WTC11 (cell line): ENCODE results near the gene ACTR6. TPM values are rescaled to one million over a fixed set of nuclear protein-coding genes. Genes with fewer than 3 reads are reported as not detected.
A peak's percentile ranks its signal among the peaks of the same experiment; 100 is the strongest.

Experiments used
- ATAC-seq: fragments of 200-7000 bp; cut with Tn5 transposase; 2 replicates; pipeline ENCODE4 v1.10.0; 2021; ENCODE audit warnings: mild to moderate bottlenecking, moderate library complexity
- CTCF ChIA-PET: fragments of 300-600 bp; sonication (Branson Sonifier 250); formaldehyde crosslinking; loops from one replicate; lab custom pipeline; 2021; ENCODE audit warnings: antibody characterized with exemption; lab: Charles Lee
- POLR2A ChIA-PET: fragments of 350-600 bp; sonication (Branson Sonifier 250); formaldehyde crosslinking; loops from one replicate; lab custom pipeline; 2021; ENCODE audit warnings: antibody characterized with exemption; lab: Charles Lee
- DNase-seq: peaks from one replicate; pipeline ENCODE4 v3.0.0; 2021; ENCODE audit warnings: low spot score
- H3K27ac Mint-ChIP-seq: 2 replicates; pipeline ENCODE4 v1.8.0; 2021; ENCODE audit warnings: mixed read lengths
- H3K27me3 Mint-ChIP-seq: 2 replicates; pipeline ENCODE4 v1.8.0; 2021; ENCODE audit warnings: low read depth, mild to moderate bottlenecking, moderate library complexity, mixed read lengths
- H3K36me3 Mint-ChIP-seq: 2 replicates; pipeline ENCODE4 v1.8.0; 2021; ENCODE audit warnings: mixed read lengths
- H3K4me1 Mint-ChIP-seq: 2 replicates; pipeline ENCODE4 v1.8.0; 2022; ENCODE audit warnings: mixed read lengths
- H3K4me3 Mint-ChIP-seq: 2 replicates; pipeline ENCODE4 v1.8.0; 2021; ENCODE audit warnings: mild to moderate bottlenecking, moderate library complexity, mixed read lengths
- H3K9me3 Mint-ChIP-seq: 2 replicates; pipeline ENCODE4 v1.8.0; 2021; ENCODE audit warnings: mixed read lengths
- ATF2 ChIP-seq: sonication (generic); formaldehyde crosslinking; IDR thresholded peaks from 2 replicates; pipeline ENCODE4 v1.8.1; 2022; ENCODE audit warnings: low read depth, missing genetic modification reagents, borderline replicate concordance
- CDX4 ChIP-seq: fragments of 250-450 bp; sonication (Bioruptor Pico); IDR thresholded peaks from 2 replicates; pipeline ENCODE4 v1.9.0; 2021; ENCODE audit warnings: moderate library complexity, mild to moderate bottlenecking, inconsistent platforms, borderline replicate concordance
- CREB1 ChIP-seq: sonication (generic); formaldehyde crosslinking; IDR thresholded peaks from 2 replicates; pipeline ENCODE4 v1.8.0; 2023; ENCODE audit warnings: mild to moderate bottlenecking, missing genetic modification reagents
- CTCF ChIP-seq: fragments of 200-600 bp; IDR thresholded peaks from 2 replicates; pipeline ENCODE4 v1.8.0; 2022; ENCODE audit warnings: antibody characterized with exemption
- E2F1 ChIP-seq: sonication (generic); formaldehyde crosslinking; IDR thresholded peaks from 2 replicates; pipeline ENCODE4 v1.8.0; 2022; ENCODE audit warnings: mild to moderate bottlenecking, missing genetic modification reagents
- E2F4 ChIP-seq: sonication (generic); formaldehyde crosslinking; IDR thresholded peaks from 2 replicates; pipeline ENCODE4 v1.8.1; 2022; ENCODE audit warnings: low read depth, mild to moderate bottlenecking, moderate library complexity, missing genetic modification reagents, borderline replicate concordance
- E2F5 ChIP-seq: sonication (generic); formaldehyde crosslinking; IDR thresholded peaks from 2 replicates; pipeline ENCODE4 v1.8.1; 2022; ENCODE audit warnings: mild to moderate bottlenecking, moderate library complexity, missing genetic modification reagents
- ELF4 ChIP-seq: sonication (generic); formaldehyde crosslinking; IDR thresholded peaks from 2 replicates; pipeline ENCODE4 v1.8.1; 2022; ENCODE audit warnings: low read depth, mild to moderate bottlenecking, moderate library complexity, missing genetic modification reagents
- EMX1 ChIP-seq: fragments of 250-450 bp; sonication (Bioruptor Pico); IDR thresholded peaks from 2 replicates; pipeline ENCODE4 v1.8.0; 2021; ENCODE audit warnings: mild to moderate bottlenecking
- ESRRA ChIP-seq: sonication (generic); formaldehyde crosslinking; IDR thresholded peaks from 2 replicates; pipeline ENCODE4 v1.8.1; 2022; ENCODE audit warnings: mild to moderate bottlenecking, missing genetic modification reagents, borderline replicate concordance
- FOXK1 ChIP-seq: sonication (generic); formaldehyde crosslinking; IDR thresholded peaks from 2 replicates; pipeline ENCODE4 v1.8.0; 2022; ENCODE audit warnings: mild to moderate bottlenecking, moderate library complexity, missing genetic modification reagents
- FOXP4 ChIP-seq: sonication (generic); formaldehyde crosslinking; IDR thresholded peaks from 2 replicates; pipeline ENCODE4 v1.8.0; 2022; ENCODE audit warnings: mild to moderate bottlenecking, missing genetic modification reagents
- IRF1 ChIP-seq: sonication (generic); formaldehyde crosslinking; IDR thresholded peaks from 2 replicates; pipeline ENCODE4 v1.8.0; 2023; ENCODE audit warnings: missing genetic modification reagents
- IRF2 ChIP-seq: sonication (generic); formaldehyde crosslinking; IDR thresholded peaks from 2 replicates; pipeline ENCODE4 v1.8.0; 2022; ENCODE audit warnings: low read depth, missing genetic modification reagents, borderline replicate concordance
- KAT7 ChIP-seq: sonication (generic); formaldehyde crosslinking; IDR thresholded peaks from 2 replicates; pipeline ENCODE4 v1.8.1; 2023; ENCODE audit warnings: missing genetic modification reagents, mild to moderate bottlenecking, borderline replicate concordance
- MAX ChIP-seq: sonication (generic); formaldehyde crosslinking; IDR thresholded peaks from 2 replicates; pipeline ENCODE4 v1.8.0; 2022; ENCODE audit warnings: mild to moderate bottlenecking, missing genetic modification reagents
- MXD4 ChIP-seq: fragments of 250-450 bp; sonication (Bioruptor Pico); IDR thresholded peaks from 2 replicates; pipeline ENCODE4 v1.8.0; 2021; ENCODE audit warnings: mild to moderate bottlenecking, moderate library complexity, borderline replicate concordance
- NFATC4 ChIP-seq: fragments of 250-450 bp; sonication (Bioruptor Pico); IDR thresholded peaks from 2 replicates; pipeline ENCODE4 v1.9.0; 2021; ENCODE audit warnings: mild to moderate bottlenecking
- NR3C1 ChIP-seq: sonication (generic); formaldehyde crosslinking; conservative IDR thresholded peaks from 2 replicates; pipeline ENCODE4 v1.8.1; 2023; ENCODE audit warnings: low read depth, mild to moderate bottlenecking, missing genetic modification reagents
- RORB ChIP-seq: fragments of 250-450 bp; sonication (Bioruptor Pico); IDR thresholded peaks from 2 replicates; pipeline ENCODE4 v1.9.0; 2021; ENCODE audit warnings: mild to moderate bottlenecking
- ZMAT4 ChIP-seq: fragments of 250-450 bp; sonication (Bioruptor Pico); IDR thresholded peaks from 2 replicates; pipeline ENCODE4 v1.9.0; 2021; ENCODE audit warnings: mild to moderate bottlenecking
- ZSCAN18 ChIP-seq: fragments of 250-450 bp; sonication (Bioruptor Pico); IDR thresholded peaks from 2 replicates; pipeline ENCODE4 v2.1.2; 2022; ENCODE audit warnings: mild to moderate bottlenecking, moderate library complexity
- total RNA-seq: library from RNA; stranded (reverse); gene quantifications from 3 replicates; pipeline ENCODE4 v1.2.3, GENCODE V29; 2021

The ACTR6 gene
- total RNA-seq, 1 experiment from 2014 or later, result 37.6 TPM

- POLR2A ChIA-PET, result no interaction called here
- peak; percentile 22; the same call in 1 of the 2 replicates for ATAC-seq
- H3K4me3 Mint-ChIP-seq, result no peak overlapping the region
- H3K36me3 Mint-ChIP-seq, result peaks cover 20% of the 10 kb centered on the region
- TF ChIP-seq IRF2 (CRISPR knock-in tag), result no peak
- TF ChIP-seq E2F5, result no peak
- TF ChIP-seq CREB1 (CRISPR knock-in tag), result no peak
- no peak for TF ChIP-seq ZSCAN18 (CRISPR knock-in tag)
- TF ChIP-seq E2F1 (CRISPR knock-in tag), result no peak
- no peak for TF ChIP-seq CDX4 (CRISPR knock-in tag)
- TF ChIP-seq ZMAT4 (CRISPR knock-in tag), result no peak
- no peak for TF ChIP-seq E2F4 (CRISPR knock-in tag)
- no peak for TF ChIP-seq NFATC4 (CRISPR knock-in tag)
- TF ChIP-seq KAT7 (CRISPR knock-in tag), result no peak
- no peak for TF ChIP-seq MXD4
- DNase-seq, result no peak
- no peaks in the 10 kb centered on the region for H3K27me3 Mint-ChIP-seq
- no peaks in the 10 kb centered on the region for H3K4me1 Mint-ChIP-seq
- H3K9me3 Mint-ChIP-seq, result peaks cover 8% of the 10 kb centered on the region
- peak overlapping the region; percentile 14; the same call in 1 of the 2 replicates for H3K27ac Mint-ChIP-seq
- CTCF ChIA-PET, result interaction anchor here (0.8 kb wide), 1 partner anchor 220 kb away, joined by 3 read pairs; no protein-coding TSS in a partner anchor
Observed at GRCh38 chr12:100185361-100185894, 15.2 kb upstream of the ACTR6 start.

- no peak overlapping the region for H3K27ac Mint-ChIP-seq
- ChIA-PET CTCF (interaction anchor here (0.8 kb wide), 1 partner anchor 219 kb away, joined by 3 read pairs; no protein-coding TSS in a partner anchor), POLR2A (interaction anchor here (0.5 kb wide), 1 partner anchor 35 kb away, joined by 3 read pairs; no protein-coding TSS in a partner anchor)
- no peak overlapping the region for H3K4me3 Mint-ChIP-seq
- no peaks in the 10 kb centered on the region for H3K4me1 Mint-ChIP-seq
- peaks cover 8% of the 10 kb centered on the region for H3K9me3 Mint-ChIP-seq
- H3K36me3 Mint-ChIP-seq, result peaks cover 22% of the 10 kb centered on the region
- ATAC-seq, result no peak; the same call in 1 of the 2 replicates
- DNase-seq, result no peak
- no peaks in the 10 kb centered on the region for H3K27me3 Mint-ChIP-seq
- TF ChIP-seq ESRRA (CRISPR knock-in tag) (no peak), CREB1 (CRISPR knock-in tag) (no peak), FOXK1 (CRISPR knock-in tag) (no peak), ATF2 (no peak), ELF4 (CRISPR knock-in tag) (no peak), EMX1 (CRISPR knock-in tag) (no peak), MAX (no peak), IRF1 (no peak), CTCF (no peak), KAT7 (CRISPR knock-in tag) (no peak), RORB (CRISPR knock-in tag) (no peak), NR3C1 (CRISPR knock-in tag) (no peak), FOXP4 (no peak)
Observed at GRCh38 chr12:100186071-100186470, 14.5 kb upstream of the ACTR6 start.
